Astrocyte of the spinal cord (primary cell): ENCODE results near the gene CCDC86.

ENCODE experiments used
- DNase-seq: peaks from one replicate; pipeline ENCODE4 v3.0.0; 2011; ENCODE audit warnings: low read depth, low spot score
- H3K4me3 ChIP-seq: 2 replicates; pipeline ENCODE4 v1.5.1; 2011; ENCODE audit warnings: low read depth, mild to moderate bottlenecking, low read length, moderate library complexity
- CTCF ChIP-seq: IDR thresholded peaks from 2 replicates; pipeline ENCODE4 v1.5.1; 2012; ENCODE audit warnings: low read depth, mild to moderate bottlenecking, low read length, inconsistent platforms
- in situ Hi-C: cut with HindIII; loops from 2 replicates; pipeline ENCODE4 v1.10.0; 2017; ENCODE audit warnings: low sequenced_read_pairs

Gene CCDC86

DNA sequence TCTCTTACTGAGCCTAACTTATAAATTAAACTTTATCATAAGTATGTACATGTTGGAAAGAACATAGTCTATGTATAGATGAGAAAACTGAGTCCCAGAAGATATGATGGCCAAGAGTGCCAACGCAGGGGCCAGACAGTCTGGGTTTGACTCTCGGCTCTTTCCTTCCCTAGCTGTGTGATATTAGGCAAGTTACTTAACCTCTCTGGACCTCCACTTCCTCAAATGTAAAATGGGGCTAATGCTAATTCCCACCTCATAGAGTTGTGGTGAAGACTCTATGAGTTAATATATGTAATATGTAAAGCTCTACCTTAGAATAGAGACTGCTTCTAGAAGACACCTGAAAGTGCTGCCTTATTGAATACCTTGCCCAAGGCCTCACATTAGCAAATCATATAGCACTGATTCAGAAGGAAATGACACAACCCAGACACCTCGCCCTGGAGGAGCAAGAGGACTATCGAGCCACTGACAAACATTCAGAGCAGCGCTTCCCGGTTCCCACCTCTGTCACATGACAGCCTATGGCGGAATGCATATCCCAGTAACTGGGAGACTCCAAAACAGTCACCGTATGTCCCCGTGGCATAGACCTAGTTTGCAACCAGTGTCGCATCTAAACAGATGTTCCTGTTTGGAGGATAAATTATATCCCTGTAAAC is 11.3 kb upstream of the CCDC86 start:
- in situ Hi-C loops: no loop called here
- no peak for TF ChIP-seq CTCF
- H3K4me3 ChIP-seq: no peak overlapping the region
- DNase-seq: no peak

DNA sequence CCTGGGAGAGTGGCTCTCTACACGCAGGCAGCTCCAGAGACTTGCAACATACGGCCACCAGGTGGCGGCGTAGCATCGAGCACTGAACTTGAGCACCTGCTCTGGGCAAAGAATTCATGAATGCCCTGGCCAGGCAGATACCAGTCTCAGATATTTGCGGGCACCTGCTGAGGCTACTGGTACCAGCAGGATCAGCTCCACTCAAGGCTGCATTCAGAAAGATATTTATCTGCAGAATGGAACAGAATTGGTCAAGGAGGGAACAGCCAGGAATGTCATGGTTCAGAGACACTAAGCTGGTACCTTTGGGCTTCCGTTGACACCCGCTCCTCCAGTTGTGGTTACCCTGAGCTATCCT is 10.8 kb upstream of the CCDC86 start:
- peak; percentile 79 for DNase-seq
- H3K4me3 ChIP-seq: no peak overlapping the region
- TF ChIP-seq CTCF: peak; percentile 94
- in situ Hi-C loops: no loop called here

- no peak for TF ChIP-seq CTCF
- in situ Hi-C loops: no loop called here
- H3K4me3 ChIP-seq: no peak overlapping the region
- peak; percentile 83 for DNase-seq
Observed at GRCh38 chr11:60831501-60832079, 10.3 kb upstream of the CCDC86 start.

GRCh38 chr11:60834742-60835533 is 7.0 kb upstream of the CCDC86 start:
- no peak overlapping the region for H3K4me3 ChIP-seq
- TF ChIP-seq CTCF: no peak
- in situ Hi-C loops: no loop called here
- DNase-seq: no peak

GRCh38 chr11:60835534-60835846 is 6.4 kb upstream of the CCDC86 start:
- no peak for TF ChIP-seq CTCF
- DNase-seq: no peak

DNA sequence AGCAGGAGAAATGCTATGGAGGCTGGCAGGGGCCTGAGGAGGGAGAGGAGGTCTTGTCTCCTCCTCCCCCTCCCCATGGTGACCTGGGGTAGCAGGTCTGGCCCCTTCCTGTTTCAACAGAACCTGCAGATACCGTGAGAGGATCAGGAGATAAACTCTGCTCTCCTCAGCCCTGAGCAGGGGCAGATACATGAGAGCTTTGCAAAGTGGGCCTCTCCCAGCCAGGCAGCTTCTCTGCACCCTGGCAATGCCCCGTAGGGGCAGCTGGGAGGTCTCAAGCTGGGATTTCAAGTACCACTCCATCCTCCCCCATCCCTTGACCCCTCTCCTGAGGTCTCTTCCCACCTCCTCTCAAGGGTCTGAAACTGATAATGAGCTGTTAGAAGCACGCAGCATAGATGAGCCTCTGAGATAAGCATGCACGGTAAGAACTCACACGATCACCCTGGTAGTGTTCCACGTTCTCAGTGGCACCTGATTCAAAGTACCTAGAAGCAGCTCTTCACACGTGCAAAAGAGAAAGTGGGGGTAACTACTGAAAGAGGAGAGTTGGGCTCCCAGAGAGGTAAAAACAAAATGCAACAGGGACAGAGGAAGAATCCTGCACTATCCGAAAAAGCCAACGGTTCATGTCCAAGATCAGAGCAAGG is 4.9 kb upstream of the CCDC86 start:
- no peak for DNase-seq
- in situ Hi-C loops: no loop called here
- no peak overlapping the region for H3K4me3 ChIP-seq
- TF ChIP-seq CTCF: no peak

More at GRCh38 chr11:60835534-60835846, 6.4 kb upstream of the CCDC86 start:
- no peak overlapping the region for H3K4me3 ChIP-seq
- in situ Hi-C loops: no loop called here
